GM23338 (cell line): ENCODE data around the gene ARMH1. TPM values are rescaled to one million over a fixed set of nuclear protein-coding genes. Genes with fewer than 3 reads are reported as not detected.

Experiments
- ATAC-seq: fragments of 200-7000 bp; cut with Tn5 transposase; 3 replicates; pipeline ENCODE4 v1.9.1; 2020
- DNase-seq: peaks from one replicate; pipeline ENCODE4 v3.0.0-alpha.2; 2015; ENCODE audit warnings: low spot score
- H2AFZ ChIP-seq: fragments of 200-600 bp; sonication (generic); 2 replicates; pipeline ENCODE4 v1.8.0; 2016; ENCODE audit warnings: antibody characterized with exemption, mild to moderate bottlenecking, moderate library complexity
- H3F3A ChIP-seq: fragments of 200-600 bp; sonication (generic); replicated peaks from 2 replicates; pipeline ENCODE4 v1.8.0; 2017; ENCODE audit warnings: antibody characterized with exemption, mixed run types, low read depth
- H3K27ac ChIP-seq: fragments of 200-600 bp; sonication (generic); 2 replicates; pipeline ENCODE4 v1.6.1; 2016; ENCODE audit warnings: low read depth
- H3K27me3 ChIP-seq: fragments of 200-600 bp; sonication (generic); 2 replicates; pipeline ENCODE4 v1.8.0; 2016; ENCODE audit warnings: mild to moderate bottlenecking, mixed run types, moderate library complexity; ENCODE audit not compliant: insufficient read depth
- H3K36me3 ChIP-seq: fragments of 200-600 bp; sonication (generic); 2 replicates; pipeline ENCODE4 v1.8.0; 2016; ENCODE audit warnings: mild to moderate bottlenecking; ENCODE audit not compliant: insufficient read depth
- H3K4me1 ChIP-seq: fragments of 200-600 bp; sonication (generic); 2 replicates; pipeline ENCODE4 v1.8.0; 2016; ENCODE audit warnings: mild to moderate bottlenecking, moderate library complexity; ENCODE audit not compliant: insufficient read depth
- H3K4me2 ChIP-seq: fragments of 200-600 bp; sonication (generic); 2 replicates; pipeline ENCODE4 v1.7.1; 2017; ENCODE audit warnings: mixed run types
- H3K4me3 ChIP-seq: fragments of 200-600 bp; sonication (generic); 2 replicates; pipeline ENCODE4 v1.6.1; 2016; ENCODE audit warnings: mixed run types
- H3K79me2 ChIP-seq: fragments of 200-600 bp; sonication (generic); replicated peaks from 2 replicates; pipeline ENCODE4 v1.8.0; 2017; ENCODE audit warnings: mild to moderate bottlenecking; ENCODE audit not compliant: insufficient read depth
- H3K9me2 ChIP-seq: fragments of 200-600 bp; sonication (generic); 2 replicates; pipeline ENCODE4 v1.8.0; 2017; ENCODE audit not compliant: insufficient read depth
- H4K20me1 ChIP-seq: fragments of 200-600 bp; sonication (generic); replicated peaks from 2 replicates; pipeline ENCODE4 v1.8.0; 2017; ENCODE audit warnings: mild to moderate bottlenecking; ENCODE audit not compliant: insufficient read depth
- H3K27ac Mint-ChIP-seq: 2 replicates; pipeline ENCODE4 v1.8.0; 2020; ENCODE audit warnings: inconsistent platforms, mild to moderate bottlenecking, moderate library complexity, mixed read lengths
- H3K27me3 Mint-ChIP-seq: 3 replicates; pipeline ENCODE4 v1.8.0; 2022; ENCODE audit warnings: low read depth, mild to moderate bottlenecking, moderate library complexity, mixed read lengths, inconsistent platforms; ENCODE audit not compliant: insufficient read depth, poor library complexity
- H3K36me3 Mint-ChIP-seq: 3 replicates; pipeline ENCODE4 v1.8.0; 2021; ENCODE audit warnings: low read depth, mild to moderate bottlenecking, inconsistent platforms, moderate library complexity, mixed read lengths
- H3K4me1 Mint-ChIP-seq: 3 replicates; pipeline ENCODE4 v1.8.0; 2020; ENCODE audit warnings: mild to moderate bottlenecking, inconsistent platforms, mixed read lengths
- H3K4me3 Mint-ChIP-seq: 3 replicates; pipeline ENCODE4 v1.8.0; 2021; ENCODE audit warnings: moderate library complexity, mild to moderate bottlenecking, inconsistent platforms, mixed read lengths
- H3K9me3 Mint-ChIP-seq: 3 replicates; pipeline ENCODE4 v1.8.0; 2020; ENCODE audit warnings: moderate library complexity, mild to moderate bottlenecking, inconsistent platforms, mixed read lengths
- CREB1 ChIP-seq: fragments of 250-450 bp; sonication (Bioruptor Pico); IDR thresholded peaks from 2 replicates; pipeline ENCODE4 v1.5.0; 2020; ENCODE audit warnings: low read depth, mild to moderate bottlenecking, moderate library complexity
- JUNB ChIP-seq: IDR thresholded peaks from one replicate; pipeline ENCODE4 v1.6.1; 2016; ENCODE audit warnings: antibody characterized with exemption; ENCODE audit not compliant: unreplicated experiment
- NANOG ChIP-seq: IDR thresholded peaks from 2 replicates; pipeline ENCODE4 v1.6.1; 2016; ENCODE audit warnings: antibody characterized with exemption, borderline replicate concordance
- REST ChIP-seq: IDR thresholded peaks from one replicate; pipeline ENCODE4 v1.6.1; 2018; ENCODE audit warnings: antibody characterized with exemption; ENCODE audit not compliant: unreplicated experiment
- ZNF114 ChIP-seq: fragments of 250-450 bp; sonication (Bioruptor Pico); IDR thresholded peaks from 2 replicates; pipeline ENCODE4 v1.5.0; 2020; ENCODE audit warnings: mild to moderate bottlenecking, moderate library complexity
- ZNF462 ChIP-seq: fragments of 250-450 bp; sonication (Bioruptor Pico); IDR thresholded peaks from 2 replicates; pipeline ENCODE4 v1.5.0; 2020; ENCODE audit warnings: mild to moderate bottlenecking, moderate library complexity
- polyA plus RNA-seq: library from polyadenylated mRNA; unstranded; fragments of >200 nt; fragmentation: Nextera tagmentation; extraction: Ambion mirVana; gene quantifications from 2 replicates; pipeline ENCODE4 v1.2.1, GENCODE V29; 2016
- total RNA-seq: library from RNA; depleted of rRNA; stranded (reverse); fragments of >200 nt; shearing (Covaris generic); gene quantifications from 2 replicates; pipeline ENCODE4 v1.2.3, GENCODE V29; 2014
- TF ChIP-seq, protein P1 (sequence below), 2 experiments: fragments of 200-600 bp in 1 of 2; sonication (generic) in 1 of 2; conservative IDR thresholded peaks; 2 replicates each; pipeline versions ENCODE4 v1.5.1 to v1.6.1; 2016 to 2017; ENCODE audit warnings: antibody characterized with exemption in 2 of 2, low read depth in 2 of 2, mild to moderate bottlenecking in 2 of 2, moderate library complexity in 1 of 2
- TF ChIP-seq, protein P2 (sequence below): IDR thresholded peaks from 2 replicates; pipeline ENCODE4 v1.6.1; 2016; ENCODE audit warnings: antibody characterized with exemption

ARMH1 gene
- total and polyA plus RNA-seq, 2 experiments from 2014 or later, result 0.31 TPM; not detected in 1

DNA sequence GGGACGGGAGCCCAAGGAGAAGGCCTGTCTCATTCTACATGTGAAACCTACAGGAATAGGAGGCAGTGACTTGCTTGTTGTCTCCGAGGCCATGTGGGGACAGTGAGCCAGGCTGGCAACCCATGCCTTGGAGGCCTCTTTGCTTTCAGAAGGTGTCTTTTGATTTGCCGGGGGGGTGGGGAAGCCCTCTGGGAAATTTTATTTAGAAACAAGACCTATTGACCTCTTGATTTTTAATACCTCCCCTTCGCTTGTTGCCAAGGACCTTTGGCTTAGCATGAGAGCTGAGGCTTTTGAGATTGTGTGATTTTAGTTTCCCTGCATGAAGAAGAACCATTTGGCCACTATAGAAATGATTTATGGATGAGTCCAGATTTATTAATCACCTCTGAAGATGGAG lies 4.1 kb downstream of the ARMH1 start (continued):
- TF ChIP-seq ZNF462 (CRISPR knock-in tag), result no peak
- TF ChIP-seq, protein P1, sequence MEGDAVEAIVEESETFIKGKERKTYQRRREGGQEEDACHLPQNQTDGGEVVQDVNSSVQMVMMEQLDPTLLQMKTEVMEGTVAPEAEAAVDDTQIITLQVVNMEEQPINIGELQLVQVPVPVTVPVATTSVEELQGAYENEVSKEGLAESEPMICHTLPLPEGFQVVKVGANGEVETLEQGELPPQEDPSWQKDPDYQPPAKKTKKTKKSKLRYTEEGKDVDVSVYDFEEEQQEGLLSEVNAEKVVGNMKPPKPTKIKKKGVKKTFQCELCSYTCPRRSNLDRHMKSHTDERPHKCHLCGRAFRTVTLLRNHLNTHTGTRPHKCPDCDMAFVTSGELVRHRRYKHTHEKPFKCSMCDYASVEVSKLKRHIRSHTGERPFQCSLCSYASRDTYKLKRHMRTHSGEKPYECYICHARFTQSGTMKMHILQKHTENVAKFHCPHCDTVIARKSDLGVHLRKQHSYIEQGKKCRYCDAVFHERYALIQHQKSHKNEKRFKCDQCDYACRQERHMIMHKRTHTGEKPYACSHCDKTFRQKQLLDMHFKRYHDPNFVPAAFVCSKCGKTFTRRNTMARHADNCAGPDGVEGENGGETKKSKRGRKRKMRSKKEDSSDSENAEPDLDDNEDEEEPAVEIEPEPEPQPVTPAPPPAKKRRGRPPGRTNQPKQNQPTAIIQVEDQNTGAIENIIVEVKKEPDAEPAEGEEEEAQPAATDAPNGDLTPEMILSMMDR (conservative IDR thresholded peaks at IDR 0.05; ENCODE audit: low read depth in 2 of 2), result no peak
- TF ChIP-seq, protein P2, sequence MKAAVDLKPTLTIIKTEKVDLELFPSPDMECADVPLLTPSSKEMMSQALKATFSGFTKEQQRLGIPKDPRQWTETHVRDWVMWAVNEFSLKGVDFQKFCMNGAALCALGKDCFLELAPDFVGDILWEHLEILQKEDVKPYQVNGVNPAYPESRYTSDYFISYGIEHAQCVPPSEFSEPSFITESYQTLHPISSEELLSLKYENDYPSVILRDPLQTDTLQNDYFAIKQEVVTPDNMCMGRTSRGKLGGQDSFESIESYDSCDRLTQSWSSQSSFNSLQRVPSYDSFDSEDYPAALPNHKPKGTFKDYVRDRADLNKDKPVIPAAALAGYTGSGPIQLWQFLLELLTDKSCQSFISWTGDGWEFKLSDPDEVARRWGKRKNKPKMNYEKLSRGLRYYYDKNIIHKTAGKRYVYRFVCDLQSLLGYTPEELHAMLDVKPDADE, result no peak
- TF ChIP-seq CREB1 (CRISPR knock-in tag), result no peak

DNA sequence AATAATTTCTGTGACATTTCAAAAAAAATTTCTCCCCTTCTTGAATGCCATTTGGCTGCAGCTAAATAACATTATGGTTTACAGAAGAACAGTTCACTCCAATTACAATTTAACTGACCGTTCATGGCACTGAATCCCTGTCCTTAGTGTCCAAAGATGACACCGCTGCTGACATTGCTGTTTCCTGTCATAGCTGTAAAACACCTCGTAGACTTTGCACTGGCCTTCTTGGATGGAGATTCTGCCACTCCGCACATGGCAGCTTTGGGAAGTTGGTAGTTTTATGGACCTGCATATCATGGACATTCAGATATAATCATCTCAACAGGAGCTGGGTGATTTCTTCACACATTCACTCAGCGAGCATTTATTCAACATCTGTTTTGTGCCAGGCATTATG lies 5.0 kb downstream of the ARMH1 start:
- Histone ChIP-seq H2AFZ (no peak overlapping the region), H3K4me1 (peaks cover 27% of the 10 kb centered on the region), H3K9me2 (no peaks in the 10 kb centered on the region), H3K79me2 (no peaks in the 10 kb centered on the region), H3K27me3 (no peaks in the 10 kb centered on the region), H3K27ac (no peak overlapping the region), H3F3A (0 out of 2 replicates have a peak, but pooled peaks cover 6% of the 10 kb centered on the region), H3K36me3 (no peaks in the 10 kb centered on the region), H3K4me2 (no peak overlapping the region), H3K4me3 (no peak overlapping the region), H4K20me1 (peaks cover 3% of the 10 kb centered on the region; the same call in 1 of the 2 replicates)
- TF ChIP-seq ZNF114 (CRISPR knock-in tag) (no peak), NANOG (no peak), CREB1 (CRISPR knock-in tag) (no peak), REST (no peak), JUNB (no peak)
- Mint-ChIP-seq H3K27ac (no peak overlapping the region), H3K4me3 (no peak overlapping the region), H3K36me3 (no peaks in the 10 kb centered on the region; the same call in 2 of the 3 replicates), H3K9me3 (no peaks in the 10 kb centered on the region), H3K27me3 (peaks cover 9% of the 10 kb centered on the region), H3K4me1 (peaks cover 24% of the 10 kb centered on the region)
- ATAC-seq, result no peak
- no peak for DNase-seq
